ENCODE measurements around the gene CDC27.
"Not testable (repeated sequence)": the region's sequence is repeated elsewhere in the genome, so short reads cannot be mapped to it uniquely, and the experiment has no call there.

The CDC27 gene

GRCh38 chr17:47188876-47189731, at the start of gene CDC27:
TSS of gene CDC27 (minus strand) at chr17:47189295. CDS start at chr17:47189172, 123 bp downstream.
- DNase-seq: peak; percentile 98 to 99

GRCh38 chr17:47238321-47239010, 49.4 kb upstream of the CDC27 start:
- no peak for DNase-seq

- no peak for DNase-seq
Measured at GRCh38 chr17:47237841-47238240, 48.7 kb upstream of the CDC27 start.

- no peak for DNase-seq
Measured at GRCh38 chr17:47235923-47236322, 46.8 kb upstream of the CDC27 start.

- no peak for DNase-seq
Measured at GRCh38 chr17:47235506-47235905, 46.4 kb upstream of the CDC27 start.

GRCh38 chr17:47232465-47232864, 43.4 kb upstream of the CDC27 start:
- DNase-seq: no peak

GRCh38 chr17:47231866-47232265, 42.8 kb upstream of the CDC27 start:
- DNase-seq: no peak

- no peak for DNase-seq
Measured at GRCh38 chr17:47231334-47231733, 42.2 kb upstream of the CDC27 start.

GRCh38 chr17:47230864-47231263, 41.8 kb upstream of the CDC27 start:
- no peak for DNase-seq

GRCh38 chr17:47229535-47230443, 40.7 kb upstream of the CDC27 start:
- peak in 1 of 2 experiments; percentile 55 for DNase-seq

- no peak for DNase-seq
Measured at GRCh38 chr17:47227862-47228261, 38.8 kb upstream of the CDC27 start.

- no peak for DNase-seq
Measured at GRCh38 chr17:47225911-47226688, 37.0 kb upstream of the CDC27 start.

GRCh38 chr17:47225436-47225858, 36.4 kb upstream of the CDC27 start:
- no peak for DNase-seq

GRCh38 chr17:47224966-47225365, 35.9 kb upstream of the CDC27 start:
- DNase-seq: no peak

GRCh38 chr17:47224077-47224476, 35.0 kb upstream of the CDC27 start:
- not testable (repeated sequence) for DNase-seq

GRCh38 chr17:47223460-47223859, 34.4 kb upstream of the CDC27 start:
- DNase-seq: no peak

GRCh38 chr17:47223007-47223406, 33.9 kb upstream of the CDC27 start:
- no peak for DNase-seq

GRCh38 chr17:47222047-47222446, 33.0 kb upstream of the CDC27 start:
- no peak for DNase-seq

GRCh38 chr17:47221154-47221553, 32.1 kb upstream of the CDC27 start:
- no peak for DNase-seq

GRCh38 chr17:47220531-47220999, 31.5 kb upstream of the CDC27 start:
- DNase-seq: no peak

GRCh38 chr17:47219621-47220475, 30.8 kb upstream of the CDC27 start:
- DNase-seq: no peak
